IMR-90 (cell line): Measurements from ENCODE around the gene TTC23. TPM values are rescaled to one million over a fixed set of nuclear protein-coding genes. Genes with fewer than 3 reads are reported as not detected.

ENCODE experiments used
- ATAC-seq: fragments of 200-7000 bp; cut with Tn5 transposase; 2 replicates; pipeline ENCODE4 v1.9.1; 2020; ENCODE audit warnings: low read depth, mild to moderate bottlenecking, moderate library complexity
- BruUV-seq: library from RNA; stranded (reverse); fragments of 400-500 nt; replicated peaks from 2 replicates; lab custom pipeline; 2021; lab: Mats Ljungman, UMichigan
- CTCF ChIA-PET: fragments of 300-600 bp; formaldehyde crosslinking; extraction: SDS; loops from one replicate; lab custom pipeline; 2021; ENCODE audit warnings: antibody characterized with exemption; lab: Yijun Ruan, JAX
- POLR2A ChIA-PET: fragments of 300-600 bp; sonication (Branson Sonifier 250); formaldehyde crosslinking; loops from one replicate; lab custom pipeline; 2022; ENCODE audit warnings: antibody characterized with exemption; ENCODE audit not compliant: unreplicated experiment; lab: Charles Lee
- DNase-seq: peaks from one replicate; pipeline ENCODE4 v3.0.0; 2013
- H2AFZ ChIP-seq: replicated peaks from 2 replicates; pipeline ENCODE3; 2013; ENCODE audit warnings: low read length, mild to moderate bottlenecking; ENCODE audit not compliant: poor library complexity
- H2AK5ac ChIP-seq: 2 replicates; pipeline ENCODE4 v1.6.1; 2013; ENCODE audit warnings: low read depth, low read length, inconsistent platforms
- H2AK9ac ChIP-seq: replicated peaks from 2 replicates; pipeline ENCODE3; 2013; ENCODE audit warnings: mild to moderate bottlenecking, low read depth, low read length, moderate library complexity; ENCODE audit not compliant: poor library complexity
- H2BK120ac ChIP-seq: 2 replicates; pipeline ENCODE4 v1.6.1; 2013; ENCODE audit warnings: low read depth, low read length, inconsistent platforms
- H2BK15ac ChIP-seq: 3 replicates; pipeline ENCODE4 v1.6.1; 2013; ENCODE audit warnings: low read depth, low read length, inconsistent platforms
- H2BK20ac ChIP-seq: 2 replicates; pipeline ENCODE4 v1.6.1; 2013; ENCODE audit warnings: low read depth, mild to moderate bottlenecking, inconsistent platforms, low read length, moderate library complexity
- H2BK5ac ChIP-seq: 2 replicates; pipeline ENCODE4 v1.6.1; 2013; ENCODE audit warnings: mild to moderate bottlenecking, low read depth, low read length, inconsistent platforms; ENCODE audit not compliant: poor library complexity, severe bottlenecking
- H3K14ac ChIP-seq: replicated peaks from 2 replicates; pipeline ENCODE4 v1.6.1; 2013; ENCODE audit warnings: low read depth, low read length, inconsistent platforms
- H3K18ac ChIP-seq: 2 replicates; pipeline ENCODE4 v1.6.1; 2013; ENCODE audit warnings: low read depth, low read length, control low read depth
- H3K23ac ChIP-seq: 2 replicates; pipeline ENCODE4 v1.6.1; 2013; ENCODE audit warnings: low read depth, low read length, inconsistent platforms
- H3K27ac ChIP-seq: 2 replicates; pipeline ENCODE4 v1.5.1; 2013; ENCODE audit warnings: mild to moderate bottlenecking, control low read depth, low read length; ENCODE audit not compliant: insufficient read depth
- H3K27me3 ChIP-seq: 2 replicates; pipeline ENCODE4 v1.6.1; 2013; ENCODE audit warnings: low read length; ENCODE audit not compliant: control insufficient read depth, insufficient read depth
- H3K36me3 ChIP-seq: 2 replicates; pipeline ENCODE4 v1.6.1; 2013; ENCODE audit warnings: low read length, mixed read lengths; ENCODE audit not compliant: control insufficient read depth, insufficient read depth
- H3K4ac ChIP-seq: 2 replicates; pipeline ENCODE4 v1.6.1; 2013; ENCODE audit warnings: low read depth, low read length, inconsistent platforms
- H3K4me1 ChIP-seq: 2 replicates; pipeline ENCODE4 v1.6.1; 2013; ENCODE audit warnings: low read length, mixed read lengths; ENCODE audit not compliant: control insufficient read depth, insufficient read depth
- H3K4me2 ChIP-seq: 2 replicates; pipeline ENCODE4 v1.6.1; 2013; ENCODE audit warnings: low read depth, mild to moderate bottlenecking, control low read depth, low read length, moderate library complexity
- H3K4me3 ChIP-seq: 2 replicates; pipeline ENCODE4 v1.5.1; 2013; ENCODE audit warnings: low read depth, mild to moderate bottlenecking, control low read depth, low read length, moderate library complexity; ENCODE audit not compliant: insufficient read depth
- H3K56ac ChIP-seq: 2 replicates; pipeline ENCODE4 v1.6.1; 2013; ENCODE audit warnings: low read length, inconsistent platforms; ENCODE audit not compliant: insufficient read depth; ENCODE audit errors: extremely low read depth
- H3K79me1 ChIP-seq, 2 experiments: 2 replicates each; pipeline ENCODE4 v1.6.1; 2013; ENCODE audit warnings: low read length in 2 of 2, inconsistent platforms in 1 of 2, low read depth in 1 of 2
- H3K9ac ChIP-seq: 2 replicates; pipeline ENCODE4 v1.6.1; 2013; ENCODE audit warnings: low read depth, low read length, control low read depth
- H3K9me1 ChIP-seq: 2 replicates; pipeline ENCODE4 v1.6.1; 2013; ENCODE audit warnings: low read length, inconsistent platforms; ENCODE audit not compliant: insufficient read depth
- H3K9me3 ChIP-seq: 2 replicates; pipeline ENCODE4 v1.6.1; 2013; ENCODE audit warnings: low read length; ENCODE audit not compliant: control insufficient read depth, insufficient read depth
- H4K20me1 ChIP-seq: 2 replicates; pipeline ENCODE4 v1.6.1; 2013; ENCODE audit warnings: low read length, inconsistent platforms; ENCODE audit not compliant: insufficient read depth
- H4K5ac ChIP-seq: 2 replicates; pipeline ENCODE4 v1.6.1; 2013; ENCODE audit warnings: mild to moderate bottlenecking, low read depth, low read length, control low read depth
- H4K8ac ChIP-seq, 2 experiments: 2 replicates each; pipeline ENCODE4 v1.6.1; 2013; ENCODE audit warnings: low read depth in 2 of 2, low read length in 2 of 2, control low read depth in 1 of 2, inconsistent platforms in 1 of 2
- H4K91ac ChIP-seq: 2 replicates; pipeline ENCODE4 v1.6.1; 2013; ENCODE audit warnings: low read depth, low read length, inconsistent platforms; ENCODE audit not compliant: insufficient read depth
- CEBPB ChIP-seq: IDR thresholded peaks from 2 replicates; pipeline ENCODE4 v1.6.1; 2012; ENCODE audit warnings: low read depth, low read length, improper control_type of control experiment
- CHD1 ChIP-seq: IDR thresholded peaks from 2 replicates; pipeline ENCODE4 v1.6.1; 2012; ENCODE audit warnings: low read depth, low read length, improper control_type of control experiment
- ELK1 ChIP-seq: fragments of 150-350 bp; IDR thresholded peaks from 2 replicates; pipeline ENCODE4 v1.6.1; 2016; ENCODE audit warnings: low read depth, mild to moderate bottlenecking, low read length, moderate library complexity, borderline replicate concordance
- MAZ ChIP-seq: IDR thresholded peaks from 2 replicates; pipeline ENCODE4 v1.6.1; 2012; ENCODE audit warnings: low read depth, mild to moderate bottlenecking, low read length, improper control_type of control experiment, moderate library complexity, borderline replicate concordance
- MXI1 ChIP-seq: IDR thresholded peaks from 2 replicates; pipeline ENCODE4 v1.6.1; 2012; ENCODE audit warnings: low read depth, mild to moderate bottlenecking, low read length, moderate library complexity, borderline replicate concordance
- NFE2L2 ChIP-seq: fragments of 150-350 bp; IDR thresholded peaks from 2 replicates; pipeline ENCODE4 v1.6.1; 2016; ENCODE audit warnings: low read depth, mild to moderate bottlenecking, low read length
- RAD21 ChIP-seq: IDR thresholded peaks from 2 replicates; pipeline ENCODE4 v1.6.1; 2012; ENCODE audit warnings: low read length, improper control_type of control experiment
- RCOR1 ChIP-seq: IDR thresholded peaks from 2 replicates; pipeline ENCODE4 v1.6.1; 2012; ENCODE audit warnings: mild to moderate bottlenecking, low read length, improper control_type of control experiment; ENCODE audit not compliant: insufficient replicate concordance
- SMC3 ChIP-seq: fragments of 150-350 bp; IDR thresholded peaks from 2 replicates; pipeline ENCODE4 v1.6.1; 2016; ENCODE audit warnings: low read depth, mild to moderate bottlenecking, antibody characterized with exemption, low read length, moderate library complexity
- WGBS, 2 experiments: methylation state at CpG; one replicate each; pipeline versions ENCODE4 v1.1.5 to v1.1.7; 2013; ENCODE audit warnings: missing lambda C conversion rate in 2 of 2; ENCODE audit not compliant: insufficient read length in 1 of 2; ENCODE audit errors: extremely low coverage in 2 of 2; 5-methylcytosine and 5-hydroxymethylcytosine counted together
- dilution Hi-C: fragments of 300-500 bp; cut with HindIII; formaldehyde crosslinking; loops from one replicate; pipeline ENCODE4 v1.14.3; 2018; ENCODE audit warnings: low sequenced_read_pairs; ENCODE audit not compliant: unreplicated experiment
- in situ Hi-C: fragments of 300-500 bp; cut with MboI; formaldehyde crosslinking; loops from 3 replicates; pipeline ENCODE4 v1.14.3; 2019; ENCODE audit warnings: low sequenced_read_pairs, inconsistent platforms, mixed read lengths
- intact Hi-C: fragments of 100-400 bp; cut with micrococcal nuclease; formaldehyde crosslinking; loops from 2 replicates; pipeline ENCODE4 v1.10.0; 2022
- polyA plus RNA-seq, 3 experiments: library from polyadenylated mRNA; depleted of rRNA; stranded (reverse); fragments of >200 nt; gene quantifications; 2 replicates each; pipeline ENCODE4 v1.2.3, GENCODE V29; 2012; ENCODE audit warnings: low replicate concordance in 1 of 3
- total RNA-seq: library from RNA; depleted of rRNA; stranded (reverse); fragments of >200 nt; gene quantifications from 2 replicates; pipeline ENCODE4 v1.2.3, GENCODE V29; 2012
- TF ChIP-seq, protein P1 (sequence below): conservative IDR thresholded peaks from 2 replicates; pipeline ENCODE4 v1.5.1; 2012; ENCODE audit warnings: mild to moderate bottlenecking, low read depth, low read length, improper control_type of control experiment

Gene TTC23
- total and polyA plus RNA-seq, 2 of the 4 experiments (the other 2 are of a cell fraction), result 7.8 to 29.8 TPM

- Histone ChIP-seq H3K4me2 (no peak overlapping the region), H4K20me1 (no peaks in the 10 kb centered on the region), H3K27me3 (no peaks in the 10 kb centered on the region), H3K23ac (no peak overlapping the region), H2BK5ac (no peak overlapping the region), H3K56ac (no peak overlapping the region), H2AK5ac (no peak overlapping the region), H2AFZ (no peak overlapping the region), H3K4me1 (no peaks in the 10 kb centered on the region), H3K18ac (no peak overlapping the region), H3K4me3 (no peak overlapping the region), H2BK20ac (no peak overlapping the region), H4K5ac (no peak overlapping the region), H3K79me1 (no peaks in the 10 kb centered on the region; a peak in 1 of 4 replicates), H4K8ac (no peak overlapping the region), H3K14ac (no peak overlapping the region), H3K9me3 (no peaks in the 10 kb centered on the region), H3K9ac (no peak overlapping the region), H2AK9ac (no peak overlapping the region), H3K4ac (no peak overlapping the region), H2BK120ac (no peak overlapping the region), H2BK15ac (no peak overlapping the region), H3K36me3 (no peaks in the 10 kb centered on the region), H3K9me1 (no peaks in the 10 kb centered on the region), H4K91ac (no peak overlapping the region), H3K27ac (no peak overlapping the region)
- DNase-seq (no peak), ATAC-seq (no peak)
- ChIA-PET CTCF (interaction anchor here (0.6 kb wide), 1 partner anchor 1604 kb away, joined by 3 read pairs; no protein-coding TSS in a partner anchor), POLR2A (no interaction called here)
- intact Hi-C loops (no loop called here), dilution Hi-C loops (no loop called here), in situ Hi-C loops (loop anchor here (25.0 kb wide), 2 partner anchors 844 to 1319 kb away; no protein-coding TSS in a partner anchor)
- TF ChIP-seq NFE2L2 (no peak), RAD21 (no peak), CHD1 (no peak), RCOR1 (no peak), ELK1 (no peak), SMC3 (no peak), MAZ (no peak), CEBPB (no peak), MXI1 (no peak)
- TF ChIP-seq, protein P1, sequence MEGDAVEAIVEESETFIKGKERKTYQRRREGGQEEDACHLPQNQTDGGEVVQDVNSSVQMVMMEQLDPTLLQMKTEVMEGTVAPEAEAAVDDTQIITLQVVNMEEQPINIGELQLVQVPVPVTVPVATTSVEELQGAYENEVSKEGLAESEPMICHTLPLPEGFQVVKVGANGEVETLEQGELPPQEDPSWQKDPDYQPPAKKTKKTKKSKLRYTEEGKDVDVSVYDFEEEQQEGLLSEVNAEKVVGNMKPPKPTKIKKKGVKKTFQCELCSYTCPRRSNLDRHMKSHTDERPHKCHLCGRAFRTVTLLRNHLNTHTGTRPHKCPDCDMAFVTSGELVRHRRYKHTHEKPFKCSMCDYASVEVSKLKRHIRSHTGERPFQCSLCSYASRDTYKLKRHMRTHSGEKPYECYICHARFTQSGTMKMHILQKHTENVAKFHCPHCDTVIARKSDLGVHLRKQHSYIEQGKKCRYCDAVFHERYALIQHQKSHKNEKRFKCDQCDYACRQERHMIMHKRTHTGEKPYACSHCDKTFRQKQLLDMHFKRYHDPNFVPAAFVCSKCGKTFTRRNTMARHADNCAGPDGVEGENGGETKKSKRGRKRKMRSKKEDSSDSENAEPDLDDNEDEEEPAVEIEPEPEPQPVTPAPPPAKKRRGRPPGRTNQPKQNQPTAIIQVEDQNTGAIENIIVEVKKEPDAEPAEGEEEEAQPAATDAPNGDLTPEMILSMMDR, result no peak
- 93% methylated on average over 2 of the region's 5 CpGs; no CpG with 5 or more reads in 1 of the 2 experiments for WGBS, 2 experiments
- BruUV-seq, result no TSS peak
Observed at GRCh38 chr15:99268431-99268830, 19.1 kb upstream of the TTC23 start.
